Tibial artery (tissue), 4 donors: ENCODE measurements around the gene NUDT8.
A peak's percentile ranks its signal among the peaks of the same experiment; 100 is the strongest.
"Not testable (repeated sequence)": the region's sequence is repeated elsewhere in the genome, so short reads cannot be mapped to it uniquely, and the experiment has no call there.

ENCODE experiments used
- DNase-seq, 2 donors: peaks; one replicate each; pipeline ENCODE4 v3.0.0-alpha.2; 2019
- H3K27ac ChIP-seq, 2 donors: fragments of 200-600 bp; sonication (generic) in 1 of 2; 1 replicate in 1 of 2; 2 replicates in 1 of 2; pipeline ENCODE4 v1.5.1; 2018 to 2019; ENCODE audit warnings: mild to moderate bottlenecking in 1 of 2
- H3K27me3 ChIP-seq, 2 donors: fragments of 200-600 bp; sonication (generic) in 1 of 2; one replicate each; pipeline versions ENCODE4 v1.5.1 to v1.6.0; 2016 to 2019
- H3K36me3 ChIP-seq, 3 donors: fragments of 200-600 bp; sonication (generic) in 2 of 3; one replicate each; pipeline ENCODE4 v1.5.1; 2016 to 2019; ENCODE audit warnings: mild to moderate bottlenecking in 2 of 3
- H3K4me1 ChIP-seq, 4 donors: fragments of 200-600 bp; sonication (generic) in 2 of 4; 1 replicate in 3 of 4; 2 replicates in 1 of 4; pipeline ENCODE4 v1.5.1; 2016 to 2019
- H3K4me3 ChIP-seq, 2 donors: fragments of 200-600 bp; sonication (generic) in 1 of 2; 1 replicate in 1 of 2; 2 replicates in 1 of 2; pipeline ENCODE4 v1.5.1; 2018 to 2019; ENCODE audit warnings: mild to moderate bottlenecking in 2 of 2
- H3K9me3 ChIP-seq, 3 donors: fragments of 200-600 bp; sonication (generic) in 1 of 3; one replicate each; pipeline ENCODE4 v1.5.1; 2016 to 2019
- intact Hi-C: fragments of 100-400 bp; cut with DNase I; formaldehyde crosslinking; loops from one replicate; pipeline ENCODE4 v1.15.0; 2023; ENCODE audit warnings: low total_unique reads
- TF ChIP-seq, protein P1 (sequence below), 2 experiments: fragments of 200-600 bp in 1 of 2; fragments of 450-650 bp in 1 of 2; IDR thresholded peaks; one replicate each; pipeline ENCODE4 v1.5.1; 2017 to 2019; ENCODE audit warnings: antibody characterized with exemption in 2 of 2, mild to moderate bottlenecking in 1 of 2, moderate library complexity in 1 of 2

NUDT8 gene

DNA sequence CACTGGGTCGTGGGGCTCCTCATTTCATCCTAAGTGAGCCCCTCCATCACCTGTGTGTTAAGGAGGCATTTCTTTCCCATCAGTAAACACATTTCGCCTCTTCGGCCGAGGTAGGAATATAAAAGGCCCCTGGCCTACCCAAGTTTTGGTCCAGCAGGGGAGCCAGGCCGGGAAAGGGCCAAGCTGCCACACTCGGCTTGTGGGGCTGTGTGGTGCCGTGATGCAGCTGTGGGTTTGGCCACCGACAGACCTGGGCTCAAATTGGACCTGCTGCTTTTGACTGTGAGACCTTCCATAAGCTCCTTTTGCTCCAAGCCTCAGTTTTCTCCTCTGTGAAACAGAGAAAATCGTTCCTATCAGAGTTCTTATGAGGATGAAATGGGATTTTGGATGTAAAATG, 22.2 kb downstream of the NUDT8 start:
- intact Hi-C loops: no loop called here
- TF ChIP-seq, protein P1, sequence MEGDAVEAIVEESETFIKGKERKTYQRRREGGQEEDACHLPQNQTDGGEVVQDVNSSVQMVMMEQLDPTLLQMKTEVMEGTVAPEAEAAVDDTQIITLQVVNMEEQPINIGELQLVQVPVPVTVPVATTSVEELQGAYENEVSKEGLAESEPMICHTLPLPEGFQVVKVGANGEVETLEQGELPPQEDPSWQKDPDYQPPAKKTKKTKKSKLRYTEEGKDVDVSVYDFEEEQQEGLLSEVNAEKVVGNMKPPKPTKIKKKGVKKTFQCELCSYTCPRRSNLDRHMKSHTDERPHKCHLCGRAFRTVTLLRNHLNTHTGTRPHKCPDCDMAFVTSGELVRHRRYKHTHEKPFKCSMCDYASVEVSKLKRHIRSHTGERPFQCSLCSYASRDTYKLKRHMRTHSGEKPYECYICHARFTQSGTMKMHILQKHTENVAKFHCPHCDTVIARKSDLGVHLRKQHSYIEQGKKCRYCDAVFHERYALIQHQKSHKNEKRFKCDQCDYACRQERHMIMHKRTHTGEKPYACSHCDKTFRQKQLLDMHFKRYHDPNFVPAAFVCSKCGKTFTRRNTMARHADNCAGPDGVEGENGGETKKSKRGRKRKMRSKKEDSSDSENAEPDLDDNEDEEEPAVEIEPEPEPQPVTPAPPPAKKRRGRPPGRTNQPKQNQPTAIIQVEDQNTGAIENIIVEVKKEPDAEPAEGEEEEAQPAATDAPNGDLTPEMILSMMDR (IDR thresholded peaks at IDR 0.05): no peak
- peak overlapping the region; percentile 74 to 93 for H3K4me3 ChIP-seq
- H3K9me3 ChIP-seq: no peaks in the 10 kb centered on the region
- H3K27ac ChIP-seq: peak overlapping the region; percentile 78 to 91
- peaks cover 0 to 21% (median 18%) of the 10 kb centered on the region in 4 donors for H3K4me1 ChIP-seq
- H3K27me3 ChIP-seq: no peaks in the 10 kb centered on the region
- peaks cover 18 to 42% (median 40%) of the 10 kb centered on the region in 3 donors for H3K36me3 ChIP-seq
- DNase-seq: no peak

GRCh38 chr11:67606492-67607295, 23.0 kb downstream of the NUDT8 start, which contains the start of gene NDUFV1:
TSS of gene NDUFV1 (plus strand) at chr11:67606936. CDS start at chr11:67607005, 69 bp downstream.
- intact Hi-C loops: no loop called here
- TF ChIP-seq, protein P1 (IDR thresholded peaks at IDR 0.05): peak; percentile 65 to 73

GRCh38 chr11:67606093-67606491, 23.6 kb downstream of the NUDT8 start:
- DNase-seq: no peak
- intact Hi-C loops: no loop called here
- Histone ChIP-seq H3K4me3 (peak overlapping the region; percentile 74 to 93), H3K9me3 (no peaks in the 10 kb centered on the region), H3K4me1 (peaks cover 0 to 21% (median 18%) of the 10 kb centered on the region in 4 donors), H3K36me3 (peaks cover 12 to 28% (median 26%) of the 10 kb centered on the region in 3 donors), H3K27me3 (no peaks in the 10 kb centered on the region), H3K27ac (peak overlapping the region; percentile 78 to 91)
- TF ChIP-seq, protein P1 (IDR thresholded peaks at IDR 0.05): no peak

More at GRCh38 chr11:67606492-67607295, 23.0 kb downstream of the NUDT8 start, which contains the start of gene NDUFV1:
- no peaks in the 10 kb centered on the region for H3K27me3 ChIP-seq
- peak within 1 kb of the TSS; percentile 74 to 93 for H3K4me3 ChIP-seq
- DNase-seq: peak; percentile 98
- H3K4me1 ChIP-seq: peaks cover 0 to 21% (median 18%) of the 10 kb centered on the region in 4 donors
- peaks cover 12 to 34% (median 32%) of the 10 kb centered on the region in 3 donors for H3K36me3 ChIP-seq
- peak within 1 kb of the TSS; percentile 78 to 91 for H3K27ac ChIP-seq
- no peaks in the 10 kb centered on the region for H3K9me3 ChIP-seq

DNA sequence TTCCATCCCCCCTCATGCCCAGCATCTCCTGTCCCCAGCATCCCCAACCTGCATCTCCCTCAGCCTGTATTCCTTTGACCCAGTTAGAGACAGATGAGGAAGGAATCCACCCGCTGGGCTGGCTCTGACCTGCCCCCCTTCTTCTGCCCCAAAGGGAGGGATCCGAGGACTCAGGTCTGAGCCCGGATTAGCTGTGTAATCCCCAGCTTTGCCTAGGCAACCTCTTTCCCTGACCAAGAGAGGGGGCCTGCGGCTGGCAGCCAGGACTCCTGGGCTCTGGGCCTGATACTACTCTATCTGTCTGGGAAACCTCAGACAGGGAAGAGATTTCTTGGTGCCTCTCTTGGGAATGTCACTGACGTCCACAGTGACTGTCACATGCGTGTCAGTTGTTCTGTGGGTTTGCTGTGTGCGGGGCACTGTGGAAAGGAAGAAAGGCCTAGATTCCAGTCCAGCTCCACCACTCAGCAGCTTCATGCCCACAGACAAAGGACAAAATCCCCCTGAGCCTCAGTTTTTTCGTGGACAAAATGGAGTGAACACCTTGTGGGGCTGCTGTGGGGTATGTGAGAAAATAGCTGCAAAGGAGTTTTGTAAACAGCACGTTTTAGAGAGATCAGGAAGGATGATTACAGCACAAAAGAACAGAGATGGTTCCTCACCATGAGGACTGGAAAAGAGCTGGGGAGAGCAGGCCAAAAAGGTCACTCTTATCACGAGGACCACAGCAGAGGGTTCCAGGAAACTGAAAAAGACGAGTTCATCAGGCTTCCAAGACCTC, 24.3 kb downstream of the NUDT8 start:
- Histone ChIP-seq H3K9me3 (no peaks in the 10 kb centered on the region), H3K27me3 (peaks cover 0 to 1% of the 10 kb centered on the region in 2 donors), H3K4me3 (no peak overlapping the region), H3K27ac (peak overlapping the region; percentile 78 to 91), H3K36me3 (peaks cover 6 to 21% (median 19%) of the 10 kb centered on the region in 3 donors), H3K4me1 (peaks cover 0 to 21% (median 18%) of the 10 kb centered on the region in 4 donors)
- intact Hi-C loops: no loop called here
- TF ChIP-seq, protein P1 (IDR thresholded peaks at IDR 0.05): no peak
- no peak for DNase-seq

DNA sequence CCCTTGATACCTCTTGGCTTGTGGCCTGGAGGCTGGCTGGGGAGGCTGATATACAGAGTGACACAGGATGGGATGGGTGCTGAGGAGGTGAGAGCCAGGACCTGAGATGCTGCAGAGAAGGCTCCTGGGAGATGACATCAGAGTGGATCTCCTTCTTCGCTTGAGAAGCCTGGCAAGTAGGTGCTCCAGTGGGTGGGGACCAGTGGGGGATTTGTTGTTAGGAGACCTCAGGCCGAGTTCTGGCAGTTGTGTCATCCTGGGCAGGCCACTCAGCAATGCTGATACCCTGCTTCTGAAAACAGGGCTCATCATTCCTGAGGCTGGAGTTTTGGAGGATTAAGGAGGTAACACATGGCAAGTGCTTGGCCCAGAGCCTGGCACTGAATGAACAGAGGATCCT, 24.9 kb downstream of the NUDT8 start:
- Histone ChIP-seq H3K9me3 (no peaks in the 10 kb centered on the region), H3K27me3 (peaks cover 0 to 2% of the 10 kb centered on the region in 2 donors)

GRCh38 chr11:67604119-67604518, 25.6 kb downstream of the NUDT8 start:
- DNase-seq, H3K4me3 ChIP-seq, H3K36me3 ChIP-seq, H3K27me3 ChIP-seq, intact Hi-C loops, H3K9me3 ChIP-seq, H3K27ac ChIP-seq: not testable (repeated sequence)
- H3K4me1 ChIP-seq: peaks cover 0 to 21% (median 18%) of the 10 kb centered on the region in 4 donors

More for the DNA sequence above, 24.9 kb downstream of the NUDT8 start:
- Histone ChIP-seq H3K4me3 (no peak overlapping the region), H3K4me1 (peaks cover 0 to 21% (median 18%) of the 10 kb centered on the region in 4 donors), H3K27ac (peak overlapping the region in 1 of 2 donors; percentile 91), H3K36me3 (peaks cover 6 to 15% (median 15%) of the 10 kb centered on the region in 3 donors)
- intact Hi-C loops: no loop called here
- TF ChIP-seq, protein P1 (IDR thresholded peaks at IDR 0.05): no peak
- no peak for DNase-seq
